Neuronal stem cell (in vitro differentiated cells): Measurements from ENCODE around the gene EIF6.

Experiments
- DNase-seq: peaks from one replicate; pipeline ENCODE4 v3.0.0-alpha.2; 2013; ENCODE audit warnings: low spot score
- H2AFZ ChIP-seq: one replicate; pipeline ENCODE4 v1.6.1; 2013; ENCODE audit warnings: mild to moderate bottlenecking, low read length, inconsistent platforms
- H2AK5ac ChIP-seq: 2 replicates; pipeline ENCODE4 v1.6.1; 2013; ENCODE audit warnings: low read depth, mild to moderate bottlenecking, inconsistent platforms, low read length, moderate library complexity, mixed read lengths
- H2BK120ac ChIP-seq: 2 replicates; pipeline ENCODE4 v1.6.1; 2013; ENCODE audit warnings: low read depth, mild to moderate bottlenecking, inconsistent platforms, low read length, moderate library complexity, mixed read lengths
- H2BK12ac ChIP-seq: one replicate; pipeline ENCODE4 v1.6.1; 2013; ENCODE audit warnings: low read length, inconsistent platforms
- H2BK15ac ChIP-seq: 2 replicates; pipeline ENCODE4 v1.6.1; 2013; ENCODE audit warnings: mild to moderate bottlenecking, low read length, inconsistent platforms, mixed read lengths
- H2BK5ac ChIP-seq: one replicate; pipeline ENCODE4 v1.6.1; 2013; ENCODE audit warnings: inconsistent platforms, mild to moderate bottlenecking, low read length, moderate library complexity
- H3K14ac ChIP-seq: one replicate; pipeline ENCODE4 v1.6.1; 2013; ENCODE audit warnings: low read length, inconsistent platforms
- H3K18ac ChIP-seq: 2 replicates; pipeline ENCODE4 v1.6.1; 2013; ENCODE audit warnings: low read length, inconsistent platforms
- H3K23ac ChIP-seq: 2 replicates; pipeline ENCODE4 v1.6.1; 2013; ENCODE audit warnings: low read depth, mild to moderate bottlenecking, mixed read lengths, low read length, inconsistent platforms; ENCODE audit not compliant: poor library complexity
- H3K27ac ChIP-seq: replicated peaks from 3 replicates; pipeline ENCODE4 v1.5.1; 2013; ENCODE audit warnings: low read length, inconsistent platforms
- H3K27me3 ChIP-seq, 3 experiments: 2 replicates each; pipeline ENCODE4 v1.6.1; 2013; ENCODE audit warnings: low read length in 3 of 3, mild to moderate bottlenecking in 2 of 3, inconsistent platforms in 1 of 3, low read depth in 1 of 3, mixed read lengths in 1 of 3, moderate library complexity in 1 of 3; ENCODE audit not compliant: control insufficient read depth in 3 of 3, insufficient read depth in 3 of 3
- H3K36me3 ChIP-seq, 2 donors: replicated peaks in 1 of 2; 2 replicates each; pipeline ENCODE4 v1.6.1; 2013; ENCODE audit warnings: low read length in 2 of 2; ENCODE audit not compliant: control insufficient read depth in 2 of 2, insufficient read depth in 2 of 2
- H3K4ac ChIP-seq: 2 replicates; pipeline ENCODE4 v1.6.1; 2013; ENCODE audit warnings: inconsistent platforms, mild to moderate bottlenecking, low read length, moderate library complexity
- H3K4me1 ChIP-seq, 2 donors: 1 replicate in 1 of 2; 2 replicates in 1 of 2; pipeline ENCODE4 v1.6.1; 2013; ENCODE audit warnings: low read length in 2 of 2, low read depth in 1 of 2; ENCODE audit not compliant: control insufficient read depth in 2 of 2, insufficient read depth in 1 of 2
- H3K4me2 ChIP-seq: one replicate; pipeline ENCODE4 v1.6.1; 2013; ENCODE audit warnings: mild to moderate bottlenecking, low read length, inconsistent platforms; ENCODE audit not compliant: insufficient read depth, poor library complexity, severe bottlenecking
- H3K4me3 ChIP-seq, 2 donors: 2 replicates each; pipeline ENCODE4 v1.5.1; 2013; ENCODE audit warnings: low read length in 2 of 2, mild to moderate bottlenecking in 2 of 2, inconsistent platforms in 1 of 2, moderate library complexity in 1 of 2
- H3K79me1 ChIP-seq: one replicate; pipeline ENCODE4 v1.6.1; 2013; ENCODE audit warnings: low read depth, mild to moderate bottlenecking, inconsistent platforms, low read length, moderate library complexity
- H3K9ac ChIP-seq: one replicate; pipeline ENCODE4 v1.6.1; 2013; ENCODE audit warnings: mild to moderate bottlenecking, low read depth, low read length, inconsistent platforms; ENCODE audit not compliant: poor library complexity
- H3K9me3 ChIP-seq, 2 donors: replicated peaks in 1 of 2; 2 replicates each; pipeline versions ENCODE3 to v1.6.1; 2013; ENCODE audit warnings: low read length in 2 of 2, mild to moderate bottlenecking in 2 of 2, inconsistent platforms in 1 of 2, low read depth in 1 of 2, mixed read lengths in 1 of 2, moderate library complexity in 1 of 2; ENCODE audit not compliant: control insufficient read depth in 2 of 2, insufficient read depth in 1 of 2
- H4K8ac ChIP-seq: one replicate; pipeline ENCODE4 v1.6.1; 2013; ENCODE audit warnings: low read depth, mild to moderate bottlenecking, inconsistent platforms, low read length, moderate library complexity
- H4K91ac ChIP-seq: one replicate; pipeline ENCODE4 v1.6.1; 2013; ENCODE audit warnings: low read length, low read depth, mild to moderate bottlenecking, inconsistent platforms; ENCODE audit not compliant: poor library complexity
- WGBS, 2 donors: extraction: QIAGEN DNeasy Blood & Tissue Kit; methylation state at CpG; one replicate each; pipeline ENCODE4 v1.1.7; 2013; ENCODE audit warnings: missing lambda C conversion rate in 2 of 2, mixed read lengths in 1 of 2; ENCODE audit not compliant: insufficient read length in 2 of 2, insufficient replicate concordance in 1 of 2; ENCODE audit errors: extremely low coverage in 2 of 2; 5-methylcytosine and 5-hydroxymethylcytosine counted together

The EIF6 gene

GRCh38 chr20:35286899-35287508 lies 2.4 kb upstream of the EIF6 start:
- peak overlapping the region; percentile 8 for H2AK5ac ChIP-seq
- H4K91ac ChIP-seq: no peak overlapping the region
- H3K4me1 ChIP-seq: peaks cover 7 to 9% of the 10 kb centered on the region in 2 donors
- no peaks in the 10 kb centered on the region for H3K79me1 ChIP-seq
- H3K27ac ChIP-seq: no peak overlapping the region
- no peak overlapping the region for H2BK120ac ChIP-seq
- DNase-seq: no peak
- H2BK5ac ChIP-seq: no peak overlapping the region
- no peak overlapping the region for H3K9ac ChIP-seq
- H2BK15ac ChIP-seq: peak overlapping the region; percentile 62
- no peaks in the 10 kb centered on the region for H3K9me3 ChIP-seq
- H4K8ac ChIP-seq: no peak overlapping the region
- peak overlapping the region in 1 of 2 donors; percentile 16 for H3K4me3 ChIP-seq
- H2AFZ ChIP-seq: no peak overlapping the region
- peaks cover 2 to 12% of the 10 kb centered on the region in 2 donors for H3K36me3 ChIP-seq
- no CpG with 5 or more reads among the region's 17 CpGs for WGBS, 2 donors
- H3K4me2 ChIP-seq: no peak overlapping the region
- H3K27me3 ChIP-seq: peaks cover 0 to 23% (median 0%) of the 10 kb centered on the region in 3 experiments
- no peak overlapping the region for H3K14ac ChIP-seq
- peak overlapping the region; percentile 0 for H3K23ac ChIP-seq
- no peak overlapping the region for H2BK12ac ChIP-seq
- no peak overlapping the region for H3K4ac ChIP-seq
- no peak overlapping the region for H3K18ac ChIP-seq

- H3K79me1 ChIP-seq: peaks cover 1% of the 10 kb centered on the region
- H3K18ac ChIP-seq: no peak overlapping the region
- H3K23ac ChIP-seq: peak overlapping the region; percentile 0
- no peak overlapping the region for H2BK120ac ChIP-seq
- H3K4me1 ChIP-seq: peaks cover 7 to 9% of the 10 kb centered on the region in 2 donors
- no peak overlapping the region for H3K4me3 ChIP-seq
- no peak overlapping the region for H4K8ac ChIP-seq
- H2BK12ac ChIP-seq: no peak overlapping the region
- H2BK15ac ChIP-seq: no peak overlapping the region
- peak overlapping the region; percentile 10 for H3K9ac ChIP-seq
- peak overlapping the region; percentile 8 for H2AK5ac ChIP-seq
- H3K36me3 ChIP-seq: peaks cover 2 to 18% of the 10 kb centered on the region in 2 donors
- no CpG with 5 or more reads among the region's 12 CpGs for WGBS, 2 donors
- no peak overlapping the region for H2AFZ ChIP-seq
- H3K9me3 ChIP-seq: no peaks in the 10 kb centered on the region
- peaks cover 0 to 16% (median 0%) of the 10 kb centered on the region in 3 experiments for H3K27me3 ChIP-seq
- no peak overlapping the region for H3K4ac ChIP-seq
- no peak overlapping the region for H2BK5ac ChIP-seq
- no peak overlapping the region for H3K27ac ChIP-seq
- no peak for DNase-seq
- no peak overlapping the region for H4K91ac ChIP-seq
- H3K4me2 ChIP-seq: no peak overlapping the region
- H3K14ac ChIP-seq: no peak overlapping the region
These were observed 1.7 kb upstream of the EIF6 start for GRCh38 chr20:35286077-35286898.

- peaks cover 2% of the 10 kb centered on the region for H3K79me1 ChIP-seq
- no peak overlapping the region for H2BK15ac ChIP-seq
- no peak overlapping the region for H2BK12ac ChIP-seq
- no peak overlapping the region for H3K4ac ChIP-seq
- no peak overlapping the region for H3K27ac ChIP-seq
- H3K4me1 ChIP-seq: peaks cover 7 to 9% of the 10 kb centered on the region in 2 donors
- no peak overlapping the region for H3K18ac ChIP-seq
- no peak overlapping the region for H3K4me3 ChIP-seq
- no peak overlapping the region for H3K4me2 ChIP-seq
- H2BK120ac ChIP-seq: no peak overlapping the region
- DNase-seq: no peak
- H4K91ac ChIP-seq: no peak overlapping the region
- no peak overlapping the region for H3K9ac ChIP-seq
- H4K8ac ChIP-seq: no peak overlapping the region
- peaks cover 3 to 21% of the 10 kb centered on the region in 2 donors for H3K36me3 ChIP-seq
- no peak overlapping the region for H3K23ac ChIP-seq
- no peak overlapping the region for H2AK5ac ChIP-seq
- H2AFZ ChIP-seq: no peak overlapping the region
- no peak overlapping the region for H3K14ac ChIP-seq
- no peaks in the 10 kb centered on the region for H3K9me3 ChIP-seq
- H2BK5ac ChIP-seq: no peak overlapping the region
- WGBS, 2 donors: no CpG with 5 or more reads among the region's 5 CpGs
- H3K27me3 ChIP-seq: peaks cover 0 to 11% (median 0%) of the 10 kb centered on the region in 3 experiments
These were observed 1.2 kb upstream of the EIF6 start for GRCh38 chr20:35285806-35286076.
